ENCODE measurements around the gene PADI4. TPM values are rescaled to one million over a fixed set of nuclear protein-coding genes. Genes with fewer than 3 reads are reported as not detected.

Gene PADI4, protein sequence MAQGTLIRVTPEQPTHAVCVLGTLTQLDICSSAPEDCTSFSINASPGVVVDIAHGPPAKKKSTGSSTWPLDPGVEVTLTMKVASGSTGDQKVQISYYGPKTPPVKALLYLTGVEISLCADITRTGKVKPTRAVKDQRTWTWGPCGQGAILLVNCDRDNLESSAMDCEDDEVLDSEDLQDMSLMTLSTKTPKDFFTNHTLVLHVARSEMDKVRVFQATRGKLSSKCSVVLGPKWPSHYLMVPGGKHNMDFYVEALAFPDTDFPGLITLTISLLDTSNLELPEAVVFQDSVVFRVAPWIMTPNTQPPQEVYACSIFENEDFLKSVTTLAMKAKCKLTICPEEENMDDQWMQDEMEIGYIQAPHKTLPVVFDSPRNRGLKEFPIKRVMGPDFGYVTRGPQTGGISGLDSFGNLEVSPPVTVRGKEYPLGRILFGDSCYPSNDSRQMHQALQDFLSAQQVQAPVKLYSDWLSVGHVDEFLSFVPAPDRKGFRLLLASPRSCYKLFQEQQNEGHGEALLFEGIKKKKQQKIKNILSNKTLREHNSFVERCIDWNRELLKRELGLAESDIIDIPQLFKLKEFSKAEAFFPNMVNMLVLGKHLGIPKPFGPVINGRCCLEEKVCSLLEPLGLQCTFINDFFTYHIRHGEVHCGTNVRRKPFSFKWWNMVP
- total RNA-seq (2014; rRNA removed; shearing (Covaris generic); ENCODE audit: low replicate concordance): not detected in 2 replicates

- H3K79me2 ChIP-seq (ENCODE audit: low read length): no peaks in the 10 kb centered on the region
- no peak within 1 kb of the TSS for H3K27ac ChIP-seq (ENCODE audit: low read length)
- no peaks in the 10 kb centered on the region for H3K4me1 ChIP-seq (ENCODE audit: low read length)
- no peaks in the 10 kb centered on the region for H3K9me2 ChIP-seq (replicated peaks; ENCODE audit: insufficient read depth, low read length)
- no peak within 1 kb of the TSS for H2AFZ ChIP-seq (ENCODE audit: low read length)
- no peaks in the 10 kb centered on the region for H3K36me3 ChIP-seq (ENCODE audit: insufficient read depth, low read length)
- H3K27me3 ChIP-seq (ENCODE audit: low read length): no peaks in the 10 kb centered on the region
- no peak within 1 kb of the TSS for H3K4me2 ChIP-seq (ENCODE audit: low read depth, low read length, poor library complexity, severe bottlenecking)
- H3K9ac ChIP-seq (ENCODE audit: low read length): no peak within 1 kb of the TSS
- H3K9me3 ChIP-seq (ENCODE audit: low read length): no peaks in the 10 kb centered on the region
- no peak for DNase-seq
- H3K4me3 ChIP-seq (ENCODE audit: low read length): no peak within 1 kb of the TSS
- no peaks in the 10 kb centered on the region for H4K20me1 ChIP-seq (ENCODE audit: insufficient read depth, low read depth, low read length)
Measured at GRCh38 chr1:17307946-17308345, at the start of gene PADI4. Gene PADI4 (plus strand): TSS chr1:17308197. CDS start chr1:17308223, 26 bp downstream.

DNA sequence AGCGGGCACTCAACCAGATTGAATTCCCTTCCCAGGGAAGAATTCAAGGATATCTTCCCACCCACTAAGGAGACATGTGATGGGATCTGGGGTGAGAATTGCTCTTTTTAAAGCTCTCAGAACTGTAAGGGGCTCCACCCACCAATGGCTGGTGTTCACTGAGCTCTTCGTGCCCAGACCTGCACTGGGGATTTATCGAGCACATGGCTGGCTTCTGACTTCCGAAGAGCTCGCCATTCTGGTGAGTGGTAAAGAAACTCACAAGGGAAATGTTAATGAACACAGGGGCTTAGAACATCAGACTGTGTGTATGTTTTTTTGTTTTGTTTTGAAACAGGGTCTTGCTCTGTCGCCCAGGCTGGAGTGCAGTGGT is 49.3 kb upstream of the PADI4 start:
- no peaks in the 10 kb centered on the region for H3K27me3 ChIP-seq (ENCODE audit: low read length)
- H3K9me3 ChIP-seq (ENCODE audit: low read length): no peaks in the 10 kb centered on the region
- H3K4me3 ChIP-seq (ENCODE audit: low read length): no peak overlapping the region
- H3K79me2 ChIP-seq (ENCODE audit: low read length): no peaks in the 10 kb centered on the region
- H2AFZ ChIP-seq (ENCODE audit: low read length): no peak overlapping the region
- DNase-seq: no peak
- H3K27ac ChIP-seq (ENCODE audit: low read length): no peak overlapping the region
- no peaks in the 10 kb centered on the region for H3K4me1 ChIP-seq (ENCODE audit: low read length)
- H3K36me3 ChIP-seq (ENCODE audit: insufficient read depth, low read length): no peaks in the 10 kb centered on the region
- H3K9me2 ChIP-seq (replicated peaks; ENCODE audit: insufficient read depth, low read length): no peaks in the 10 kb centered on the region
- H4K20me1 ChIP-seq (ENCODE audit: insufficient read depth, low read depth, low read length): no peaks in the 10 kb centered on the region
- no peak overlapping the region for H3K9ac ChIP-seq (ENCODE audit: low read length)
- no peak overlapping the region for H3K4me2 ChIP-seq (ENCODE audit: low read depth, low read length, poor library complexity, severe bottlenecking)

DNA sequence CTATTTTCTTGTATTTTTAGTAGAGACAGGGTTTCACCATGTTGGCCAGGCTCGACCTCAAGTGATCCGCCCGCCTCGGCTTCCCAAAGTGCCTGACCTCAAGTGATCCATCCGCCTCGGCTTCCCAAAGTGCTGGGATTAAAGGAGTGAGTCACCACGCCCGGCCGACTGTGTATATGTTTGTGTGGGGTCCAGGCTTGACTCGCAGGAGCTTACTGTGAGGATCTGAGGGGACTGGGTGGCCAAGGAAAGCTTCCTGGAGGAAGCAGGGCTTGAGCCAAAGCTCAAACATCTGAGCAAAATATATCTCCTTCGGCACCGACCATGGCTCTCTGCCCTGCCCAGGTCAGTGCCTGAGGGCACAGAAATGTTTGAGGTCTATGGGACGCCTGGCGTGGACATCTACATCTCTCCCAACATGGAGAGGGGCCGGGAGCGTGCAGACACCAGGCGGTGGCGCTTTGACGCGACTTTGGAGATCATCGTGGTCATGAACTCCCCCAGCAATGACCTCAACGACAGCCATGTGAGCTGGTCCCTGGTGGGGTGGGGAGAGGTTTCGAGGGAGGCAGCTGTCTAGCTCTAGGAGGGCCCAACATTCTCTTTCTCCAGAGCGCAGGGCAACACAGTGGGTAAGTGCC is 48.6 kb upstream of the PADI4 start:
- Histone ChIP-seq H3K27ac (ENCODE audit: low read length) (no peak overlapping the region), H3K79me2 (ENCODE audit: low read length) (no peaks in the 10 kb centered on the region), H4K20me1 (ENCODE audit: insufficient read depth, low read depth, low read length) (no peaks in the 10 kb centered on the region), H3K9ac (ENCODE audit: low read length) (no peak overlapping the region), H3K4me1 (ENCODE audit: low read length) (no peaks in the 10 kb centered on the region), H3K4me3 (ENCODE audit: low read length) (no peak overlapping the region), H3K27me3 (ENCODE audit: low read length) (no peaks in the 10 kb centered on the region), H3K9me2 (replicated peaks; ENCODE audit: insufficient read depth, low read length) (no peaks in the 10 kb centered on the region), H3K9me3 (ENCODE audit: low read length) (no peaks in the 10 kb centered on the region), H3K36me3 (ENCODE audit: insufficient read depth, low read length) (no peaks in the 10 kb centered on the region), H2AFZ (ENCODE audit: low read length) (no peak overlapping the region), H3K4me2 (ENCODE audit: low read depth, low read length, poor library complexity, severe bottlenecking) (no peak overlapping the region)
- DNase-seq: no peak

GRCh38 chr1:17260264-17260663 is 47.7 kb upstream of the PADI4 start:
- Histone ChIP-seq H3K9ac (ENCODE audit: low read length) (no peak overlapping the region), H3K27ac (ENCODE audit: low read length) (no peak overlapping the region), H3K4me3 (ENCODE audit: low read length) (no peak overlapping the region), H3K4me1 (ENCODE audit: low read length) (no peaks in the 10 kb centered on the region), H3K27me3 (ENCODE audit: low read length) (no peaks in the 10 kb centered on the region), H3K4me2 (ENCODE audit: low read depth, low read length, poor library complexity, severe bottlenecking) (no peak overlapping the region), H4K20me1 (ENCODE audit: insufficient read depth, low read depth, low read length) (no peaks in the 10 kb centered on the region), H2AFZ (ENCODE audit: low read length) (no peak overlapping the region), H3K9me2 (replicated peaks; ENCODE audit: insufficient read depth, low read length) (no peaks in the 10 kb centered on the region), H3K9me3 (ENCODE audit: low read length) (no peaks in the 10 kb centered on the region), H3K36me3 (ENCODE audit: insufficient read depth, low read length) (no peaks in the 10 kb centered on the region), H3K79me2 (ENCODE audit: low read length) (no peaks in the 10 kb centered on the region)
- no peak for DNase-seq

DNA sequence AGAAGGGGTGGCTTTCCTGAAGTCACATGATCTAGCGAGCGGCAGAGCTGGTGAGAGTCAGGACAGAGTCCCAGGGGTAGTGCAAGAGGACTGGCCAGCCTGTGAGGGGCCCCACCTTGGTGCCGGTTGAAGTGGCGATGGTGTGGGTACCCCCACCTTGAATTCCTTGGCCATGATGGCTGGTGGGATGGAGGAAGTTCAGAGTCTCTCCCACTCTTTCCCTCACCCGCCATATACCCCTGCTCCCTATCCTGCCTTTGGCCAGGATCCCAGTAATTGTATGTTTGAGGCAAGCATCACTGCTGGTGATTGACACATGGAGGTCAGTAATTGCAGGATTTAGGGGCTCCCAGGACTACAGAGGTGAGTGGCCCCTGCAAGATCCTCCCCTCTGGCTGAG is 47.3 kb upstream of the PADI4 start:
- Histone ChIP-seq H3K27me3 (ENCODE audit: low read length) (no peaks in the 10 kb centered on the region), H3K9ac (ENCODE audit: low read length) (no peak overlapping the region), H3K4me1 (ENCODE audit: low read length) (no peaks in the 10 kb centered on the region), H3K9me2 (replicated peaks; ENCODE audit: insufficient read depth, low read length) (no peaks in the 10 kb centered on the region), H3K4me3 (ENCODE audit: low read length) (no peak overlapping the region), H3K4me2 (ENCODE audit: low read depth, low read length, poor library complexity, severe bottlenecking) (no peak overlapping the region), H4K20me1 (ENCODE audit: insufficient read depth, low read depth, low read length) (no peaks in the 10 kb centered on the region), H2AFZ (ENCODE audit: low read length) (no peak overlapping the region), H3K9me3 (ENCODE audit: low read length) (no peaks in the 10 kb centered on the region), H3K79me2 (ENCODE audit: low read length) (no peaks in the 10 kb centered on the region), H3K36me3 (ENCODE audit: insufficient read depth, low read length) (no peaks in the 10 kb centered on the region), H3K27ac (ENCODE audit: low read length) (no peak overlapping the region)
- no peak for DNase-seq

DNA sequence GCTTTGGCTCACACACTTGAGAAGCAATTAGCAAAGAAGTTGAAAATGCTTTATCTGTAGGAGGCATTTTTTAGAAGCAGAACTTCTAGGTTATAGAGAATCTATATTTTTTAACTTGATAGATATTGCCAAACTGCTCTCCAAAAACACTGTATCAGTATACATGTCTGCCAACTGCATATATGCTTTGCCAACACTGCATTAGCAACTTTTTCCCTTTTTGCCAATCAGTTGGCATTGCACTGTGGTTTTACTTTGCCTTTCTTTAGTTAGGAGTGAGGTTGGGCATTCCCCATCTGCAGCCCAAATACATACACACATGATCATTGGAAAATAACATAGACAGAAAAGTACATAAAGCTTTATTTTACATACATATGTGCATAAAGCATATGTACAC is 44.1 kb upstream of the PADI4 start:
- no peaks in the 10 kb centered on the region for H4K20me1 ChIP-seq (ENCODE audit: insufficient read depth, low read depth, low read length)
- no peak for DNase-seq

DNA sequence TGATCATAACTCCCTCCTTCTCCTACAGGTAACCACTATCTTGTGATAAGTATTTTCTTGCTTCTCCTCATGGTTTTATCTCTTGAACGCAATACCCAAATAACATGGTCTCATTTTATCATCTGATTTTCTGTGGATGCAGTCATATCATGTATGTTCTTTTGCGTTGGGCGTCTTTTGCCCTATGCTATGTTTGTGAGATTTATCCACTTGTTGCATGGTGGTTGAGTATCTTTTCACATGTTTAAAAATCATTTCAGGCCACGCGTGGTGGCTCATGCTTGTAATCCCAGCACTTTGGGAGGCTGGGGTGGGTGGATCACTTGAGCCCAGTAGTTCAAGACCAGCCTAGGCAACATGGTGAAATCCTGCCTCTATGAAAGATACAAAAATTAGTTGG is 43.5 kb upstream of the PADI4 start:
- Histone ChIP-seq H3K27ac (ENCODE audit: low read length) (no peak overlapping the region), H3K4me1 (ENCODE audit: low read length) (no peaks in the 10 kb centered on the region), H3K4me2 (ENCODE audit: low read depth, low read length, poor library complexity, severe bottlenecking) (no peak overlapping the region), H3K9me3 (ENCODE audit: low read length) (no peaks in the 10 kb centered on the region), H3K79me2 (ENCODE audit: low read length) (no peaks in the 10 kb centered on the region), H3K4me3 (ENCODE audit: low read length) (no peak overlapping the region), H3K36me3 (ENCODE audit: insufficient read depth, low read length) (no peaks in the 10 kb centered on the region), H3K27me3 (ENCODE audit: low read length) (no peaks in the 10 kb centered on the region), H3K9ac (ENCODE audit: low read length) (no peak overlapping the region), H4K20me1 (ENCODE audit: insufficient read depth, low read depth, low read length) (no peaks in the 10 kb centered on the region), H3K9me2 (replicated peaks; ENCODE audit: insufficient read depth, low read length) (no peaks in the 10 kb centered on the region), H2AFZ (ENCODE audit: low read length) (no peak overlapping the region)
- no peak for DNase-seq

More for the DNA sequence above, 44.1 kb upstream of the PADI4 start:
- no peaks in the 10 kb centered on the region for H3K79me2 ChIP-seq (ENCODE audit: low read length)
- no peaks in the 10 kb centered on the region for H3K27me3 ChIP-seq (ENCODE audit: low read length)
- H3K4me2 ChIP-seq (ENCODE audit: low read depth, low read length, poor library complexity, severe bottlenecking): no peak overlapping the region
- no peak overlapping the region for H3K27ac ChIP-seq (ENCODE audit: low read length)
- H3K36me3 ChIP-seq (ENCODE audit: insufficient read depth, low read length): no peaks in the 10 kb centered on the region
- no peak overlapping the region for H3K9ac ChIP-seq (ENCODE audit: low read length)
- H3K9me3 ChIP-seq (ENCODE audit: low read length): no peaks in the 10 kb centered on the region
- no peaks in the 10 kb centered on the region for H3K4me1 ChIP-seq (ENCODE audit: low read length)
- no peak overlapping the region for H2AFZ ChIP-seq (ENCODE audit: low read length)
- no peaks in the 10 kb centered on the region for H3K9me2 ChIP-seq (replicated peaks; ENCODE audit: insufficient read depth, low read length)
- no peak overlapping the region for H3K4me3 ChIP-seq (ENCODE audit: low read length)

GRCh38 chr1:17265162-17265561 is 42.8 kb upstream of the PADI4 start:
- Histone ChIP-seq H3K9me3 (ENCODE audit: low read length) (no peaks in the 10 kb centered on the region), H3K4me3 (ENCODE audit: low read length) (no peak overlapping the region), H3K9ac (ENCODE audit: low read length) (no peak overlapping the region), H2AFZ (ENCODE audit: low read length) (no peak overlapping the region), H3K4me1 (ENCODE audit: low read length) (no peaks in the 10 kb centered on the region), H3K79me2 (ENCODE audit: low read length) (no peaks in the 10 kb centered on the region), H3K27me3 (ENCODE audit: low read length) (no peaks in the 10 kb centered on the region), H3K9me2 (replicated peaks; ENCODE audit: insufficient read depth, low read length) (no peaks in the 10 kb centered on the region), H3K27ac (ENCODE audit: low read length) (no peak overlapping the region), H3K36me3 (ENCODE audit: insufficient read depth, low read length) (no peaks in the 10 kb centered on the region), H3K4me2 (ENCODE audit: low read depth, low read length, poor library complexity, severe bottlenecking) (no peak overlapping the region), H4K20me1 (ENCODE audit: insufficient read depth, low read depth, low read length) (no peaks in the 10 kb centered on the region)
- no peak for DNase-seq
